ENCODE measurements around the gene CLCNKB.
A peak's percentile ranks its signal among the peaks of the same experiment; 100 is the strongest.
"Not testable (repeated sequence)": the region's sequence is repeated elsewhere in the genome, so short reads cannot be mapped to it uniquely, and the experiment has no call there.

The CLCNKB gene

GRCh38 chr1:16036461-16036860, 7.1 kb upstream of the CLCNKB start:
- DNase-seq, result not testable (repeated sequence)

GRCh38 chr1:16038620-16038912, 5.0 kb upstream of the CLCNKB start:
- no peak for DNase-seq

GRCh38 chr1:16039871-16040270, 3.7 kb upstream of the CLCNKB start:
- DNase-seq, result not testable (repeated sequence)

- no peak for DNase-seq
Measured at GRCh38 chr1:16041200-16041599, 2.4 kb upstream of the CLCNKB start.

- DNase-seq, result no peak
Measured at GRCh38 chr1:16042096-16042495, 1.5 kb upstream of the CLCNKB start.

GRCh38 chr1:16042654-16043053, 928 bp upstream of the CLCNKB start:
- DNase-seq, result not testable (repeated sequence)

- DNase-seq, result no peak
Measured at GRCh38 chr1:16043950-16044349, 368 bp downstream of the CLCNKB start.

- no peak for DNase-seq
Measured at GRCh38 chr1:16046842-16047241, 3.3 kb downstream of the CLCNKB start.

GRCh38 chr1:16047791-16048475, 4.4 kb downstream of the CLCNKB start:
- DNase-seq, result no peak

- DNase-seq, result no peak
Measured at GRCh38 chr1:16048573-16049189, 5.1 kb downstream of the CLCNKB start.

GRCh38 chr1:16050328-16050727, 6.7 kb downstream of the CLCNKB start:
- no peak for DNase-seq

- no peak for DNase-seq
Measured at GRCh38 chr1:16051039-16051438, 7.5 kb downstream of the CLCNKB start.

GRCh38 chr1:16051949-16052348, 8.4 kb downstream of the CLCNKB start:
- not testable (repeated sequence) for DNase-seq

- DNase-seq, result no peak
Measured at GRCh38 chr1:16053781-16054502, 10.4 kb downstream of the CLCNKB start.

GRCh38 chr1:16054598-16055540, 11.3 kb downstream of the CLCNKB start:
- no peak for DNase-seq

GRCh38 chr1:16055613-16056520, 12.3 kb downstream of the CLCNKB start:
- DNase-seq, result peak; percentile 57

GRCh38 chr1:16056521-16056912, 12.9 kb downstream of the CLCNKB start:
- DNase-seq, result not testable (repeated sequence)

GRCh38 chr1:16057314-16057915, 13.8 kb downstream of the CLCNKB start:
- DNase-seq, result not testable (repeated sequence)

GRCh38 chr1:16058394-16059120, 15.0 kb downstream of the CLCNKB start:
- not testable (repeated sequence) for DNase-seq

GRCh38 chr1:16061266-16061665, 17.7 kb downstream of the CLCNKB start:
- DNase-seq, result no peak
